K562 (cell line): ENCODE results near the gene IRF6. TPM values are rescaled to one million over a fixed set of nuclear protein-coding genes. Genes with fewer than 3 reads are reported as not detected.

Experiments used
- ATAC-seq: fragments of 200-7000 bp; cut with Tn5 transposase; 3 replicates; pipeline ENCODE4 v1.9.1; 2020; ENCODE audit warnings: moderate library complexity
- BruUV-seq: library from RNA; stranded (reverse); fragments of 400-500 nt; replicated peaks from 2 replicates; lab custom pipeline; 2021; lab: Mats Ljungman, UMichigan
- CTCF ChIA-PET: fragments of 300-600 bp; formaldehyde crosslinking; extraction: SDS; loops from one replicate; lab custom pipeline; 2021; ENCODE audit warnings: low intra/inter-chr PET ratio; lab: Yijun Ruan, JAX
- POLR2A ChIA-PET: fragments of 300-600, 350-650 bp; sonication (Branson Sonifier 250); formaldehyde crosslinking; extraction: SDS; loops from one replicate; lab custom pipeline; 2021; ENCODE audit warnings: antibody characterized with exemption, inconsistent platforms; lab: Yijun Ruan, JAX
- DNase-seq, 4 experiments: peaks; one replicate each; pipeline versions ENCODE4 v3.0.0 to v3.0.0-alpha.2; 2011 to 2018; ENCODE audit warnings: low spot score in 3 of 4, mixed read lengths in 3 of 4; ENCODE audit errors: extremely low read depth in 1 of 4
- FAIRE-seq: peaks from 2 replicates; lab custom pipeline; 2011; peaks lifted over from hg19 to GRCh38; lab: Jason Lieb, UNC
- H2AFZ ChIP-seq: 2 replicates; pipeline ENCODE4 v1.6.0; 2011; ENCODE audit warnings: low read depth, low read length, control low read depth, inconsistent platforms
- H3K27ac ChIP-seq: fragments of 200-600 bp; 3 replicates; pipeline ENCODE4 v1.8.0; 2011; ENCODE audit warnings: low read depth, mild to moderate bottlenecking, control low read depth, inconsistent platforms, low read length, moderate library complexity, mixed read lengths; ENCODE audit errors: extremely low read depth
- H3K27me3 ChIP-seq, 2 experiments: fragments of 300-600 bp in 1 of 2; 2 replicates in 1 of 2; 3 replicates in 1 of 2; pipeline versions ENCODE4 v1.6.0 to v1.8.0; 2011; ENCODE audit warnings: inconsistent platforms in 2 of 2, low read length in 2 of 2, mild to moderate bottlenecking in 1 of 2, mixed read lengths in 1 of 2, moderate library complexity in 1 of 2; ENCODE audit not compliant: control insufficient read depth in 2 of 2, insufficient read depth in 2 of 2
- H3K36me3 ChIP-seq: fragments of 300-600 bp; 3 replicates; pipeline ENCODE4 v1.8.0; 2011; ENCODE audit warnings: mild to moderate bottlenecking, low read length, inconsistent platforms; ENCODE audit not compliant: control insufficient read depth, insufficient read depth
- H3K4me1 ChIP-seq, 2 experiments: fragments of 200-600 bp in 1 of 2; replicated peaks in 1 of 2; 2 replicates in 1 of 2; 3 replicates in 1 of 2; pipeline versions ENCODE4 v1.5.1 to v1.8.0; 2011; ENCODE audit warnings: inconsistent platforms in 2 of 2, low read length in 2 of 2, mild to moderate bottlenecking in 1 of 2, mixed read lengths in 1 of 2, moderate library complexity in 1 of 2; ENCODE audit not compliant: control insufficient read depth in 2 of 2, insufficient read depth in 2 of 2
- H3K4me2 ChIP-seq: 2 replicates; pipeline ENCODE4 v1.6.1; 2011; ENCODE audit warnings: low read length, control low read depth, inconsistent platforms, mixed read lengths; ENCODE audit not compliant: insufficient read depth
- H3K4me3 ChIP-seq: fragments of 200-600 bp; sonication (generic), shearing (Covaris generic); 2 replicates; pipeline ENCODE4 v1.5.1; 2016; ENCODE audit warnings: control low read depth, inconsistent platforms
- H3K79me2 ChIP-seq: fragments of 200-600 bp; 3 replicates; pipeline ENCODE4 v1.8.0; 2011; ENCODE audit warnings: low read length, inconsistent platforms; ENCODE audit not compliant: control insufficient read depth, insufficient read depth
- H3K9ac ChIP-seq, 2 experiments: 2 replicates each; pipeline versions ENCODE4 v1.6.0 to v1.6.1; 2011; ENCODE audit warnings: low read depth in 2 of 2, low read length in 2 of 2, control low read depth in 1 of 2, inconsistent platforms in 1 of 2, mild to moderate bottlenecking in 1 of 2, mixed read lengths in 1 of 2; ENCODE audit not compliant: insufficient read depth in 1 of 2
- H3K9me1 ChIP-seq: one replicate; pipeline ENCODE4 v1.6.0; 2011; ENCODE audit warnings: inconsistent platforms, mild to moderate bottlenecking, low read length, moderate library complexity; ENCODE audit not compliant: control insufficient read depth, insufficient read depth
- H3K9me3 ChIP-seq: replicated peaks from 2 replicates; pipeline ENCODE4 v1.5.1; 2011; ENCODE audit warnings: low read depth, low read length, inconsistent platforms; ENCODE audit not compliant: control insufficient read depth, insufficient read depth
- H4K20me1 ChIP-seq: replicated peaks from 2 replicates; pipeline ENCODE4 v1.6.1; 2011; ENCODE audit warnings: low read length, inconsistent platforms, mixed read lengths; ENCODE audit not compliant: control insufficient read depth, insufficient read depth
- BMI1 ChIP-seq: fragments of 150-350 bp; IDR thresholded peaks from 2 replicates; pipeline ENCODE4 v1.6.1; 2014; ENCODE audit warnings: low read length
- CLOCK ChIP-seq: fragments of 250-450 bp; sonication (Bioruptor Pico); IDR thresholded peaks from 2 replicates; pipeline ENCODE4 v1.4.0; 2020; ENCODE audit warnings: mild to moderate bottlenecking, moderate library complexity, borderline replicate concordance
- EP400 ChIP-seq: fragments of 450-650 bp; IDR thresholded peaks from 2 replicates; pipeline ENCODE4 v1.6.1; 2017; ENCODE audit warnings: antibody characterized with exemption, mild to moderate bottlenecking, moderate library complexity
- GATA2 ChIP-seq: sonication (generic); formaldehyde crosslinking; IDR thresholded peaks from 2 replicates; pipeline ENCODE4 v1.4.0; 2020; ENCODE audit warnings: mild to moderate bottlenecking, missing genetic modification reagents
- HOMEZ ChIP-seq: fragments of 250-450 bp; sonication (Bioruptor Pico); IDR thresholded peaks from 2 replicates; pipeline ENCODE4 v1.4.0; 2020; ENCODE audit warnings: mild to moderate bottlenecking, moderate library complexity
- TBP ChIP-seq: optimal IDR thresholded peaks from 2 replicates; pipeline ENCODE3; 2011; ENCODE audit warnings: low read depth, low read length, improper control_type of control experiment
- THRAP3 ChIP-seq: fragments of 450-650 bp; IDR thresholded peaks from 2 replicates; pipeline ENCODE4 v1.6.1; 2016; ENCODE audit warnings: mild to moderate bottlenecking, inconsistent platforms, borderline replicate concordance
- ZNF384 ChIP-seq: IDR thresholded peaks from 2 replicates; pipeline ENCODE4 v1.6.1; 2012; ENCODE audit warnings: low read depth, low read length, improper control_type of control experiment
- ZNF668 ChIP-seq: fragments of 250-450 bp; sonication (Bioruptor Pico); IDR thresholded peaks from 2 replicates; pipeline ENCODE4 v1.8.0; 2022; ENCODE audit warnings: mild to moderate bottlenecking, inconsistent platforms
- WGBS: fragments of 100-300 bp; shearing (Covaris generic); methylation state at CpG from one replicate; pipeline ENCODE4 v1.1.6; 2016; ENCODE audit warnings: low coverage, mixed read lengths; ENCODE audit not compliant: insufficient coverage; ENCODE audit errors: missing lambda C conversion rate; 5-methylcytosine and 5-hydroxymethylcytosine counted together
- in situ Hi-C: fragments of 300-500 bp; cut with MboI; formaldehyde crosslinking; loops from 4 replicates; pipeline ENCODE4 v1.15.0; 2018; ENCODE audit warnings: inconsistent platforms, mixed read lengths
- intact Hi-C: fragments of 100-400 bp; cut with micrococcal nuclease; formaldehyde crosslinking; loops from 2 replicates; pipeline ENCODE4 v1.14.2; 2022
- polyA plus RNA-seq, 8 experiments: library from polyadenylated mRNA; depleted of rRNA in 4 of 8; stranded (reverse) in 5 of 8; unstranded in 3 of 8; fragments of >200 nt; fragmentation: Nextera tagmentation in 2 of 8; fragmentation: Illumina TruSeq in 1 of 8; extraction: Ambion mirVana in 2 of 8; extraction: Trizol in 1 of 8; gene quantifications; 2 replicates each; pipeline versions ENCODE4 v1.2.1 to v1.2.3, GENCODE V29; 2011 to 2014; ENCODE audit warnings: inconsistent platforms in 1 of 8, missing spikeins in 1 of 8
- total RNA-seq, 7 experiments: library from RNA; depleted of rRNA in 6 of 7; stranded (reverse); fragments of >200 nt in 6 of 7; fragmentation: Illumina TruSeq in 2 of 7; extraction: Trizol in 2 of 7; gene quantifications; 2 replicates each; pipeline versions ENCODE4 v1.2.1 to v1.2.3, GENCODE V29; 2011 to 2021; ENCODE audit warnings: low replicate concordance in 1 of 7
- TF ChIP-seq, protein P1 (sequence below): fragments of 250-450 bp; sonication (Bioruptor Pico); IDR thresholded peaks from 2 replicates; pipeline ENCODE4 v1.5.0; 2022; ENCODE audit warnings: mild to moderate bottlenecking
- TF ChIP-seq, protein P2 (sequence below), 2 experiments: fragments of 450-650 bp in 1 of 2; sonication (generic) in 1 of 2; formaldehyde crosslinking; conservative IDR thresholded peaks; 2 replicates each; pipeline versions ENCODE4 v1.4.0 to v1.8.1; 2020 to 2022; ENCODE audit warnings: mild to moderate bottlenecking in 1 of 2, missing genetic modification reagents in 1 of 2

Gene IRF6
- total and polyA plus RNA-seq, 9 of the 15 experiments (the other 6 are each of a cell fraction or from before 2014, with no cell fraction given), result 0.03 to 0.65 (median 0.17) TPM

DNA sequence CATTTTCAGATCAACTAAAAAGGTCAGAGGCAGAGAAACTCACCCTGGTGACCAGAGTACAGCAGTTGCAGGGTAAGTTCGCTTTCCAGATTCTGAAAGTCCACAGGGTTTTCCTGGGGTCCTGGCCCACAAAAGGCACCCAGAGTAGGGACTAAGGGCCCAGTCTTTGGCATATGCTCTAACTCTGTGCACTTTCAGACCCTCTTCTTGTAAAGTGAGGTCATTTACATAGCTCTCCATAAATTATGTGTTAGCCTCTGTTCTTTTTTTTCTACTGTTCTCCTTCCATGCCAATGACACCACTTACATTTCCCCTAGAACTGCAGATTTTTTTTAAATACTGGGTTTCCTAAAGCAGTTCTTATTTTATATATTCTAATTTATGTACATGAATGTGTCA is 27.8 kb downstream of the IRF6 start (continued):
- TF ChIP-seq, protein P1, sequence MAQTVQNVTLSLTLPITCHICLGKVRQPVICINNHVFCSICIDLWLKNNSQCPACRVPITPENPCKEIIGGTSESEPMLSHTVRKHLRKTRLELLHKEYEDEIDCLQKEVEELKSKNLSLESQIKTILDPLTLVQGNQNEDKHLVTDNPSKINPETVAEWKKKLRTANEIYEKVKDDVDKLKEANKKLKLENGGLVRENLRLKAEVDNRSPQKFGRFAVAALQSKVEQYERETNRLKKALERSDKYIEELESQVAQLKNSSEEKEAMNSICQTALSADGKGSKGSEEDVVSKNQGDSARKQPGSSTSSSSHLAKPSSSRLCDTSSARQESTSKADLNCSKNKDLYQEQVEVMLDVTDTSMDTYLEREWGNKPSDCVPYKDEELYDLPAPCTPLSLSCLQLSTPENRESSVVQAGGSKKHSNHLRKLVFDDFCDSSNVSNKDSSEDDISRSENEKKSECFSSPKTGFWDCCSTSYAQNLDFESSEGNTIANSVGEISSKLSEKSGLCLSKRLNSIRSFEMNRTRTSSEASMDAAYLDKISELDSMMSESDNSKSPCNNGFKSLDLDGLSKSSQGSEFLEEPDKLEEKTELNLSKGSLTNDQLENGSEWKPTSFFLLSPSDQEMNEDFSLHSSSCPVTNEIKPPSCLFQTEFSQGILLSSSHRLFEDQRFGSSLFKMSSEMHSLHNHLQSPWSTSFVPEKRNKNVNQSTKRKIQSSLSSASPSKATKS (CRISPR knock-in tag), result no peak
- TF ChIP-seq GATA2 (CRISPR knock-in tag) (no peak), TBP (no peak)

GRCh38 chr1:209777587-209777986 is 28.4 kb downstream of the IRF6 start:
- POLR2A ChIA-PET, result interaction anchor here (0.6 to 1.4 kb wide), 2 partner anchors 10 to 38 kb away, joined by 3 to 5 read pairs; no protein-coding TSS in a partner anchor
- no peak overlapping the region for H2AFZ ChIP-seq
- no TSS peak for BruUV-seq
- TF ChIP-seq BMI1, result no peak
- no peak for TF ChIP-seq CLOCK (CRISPR knock-in tag)
- TF ChIP-seq ZNF668 (CRISPR knock-in tag), result no peak
- no peak for TF ChIP-seq HOMEZ
- TF ChIP-seq, protein P2, sequence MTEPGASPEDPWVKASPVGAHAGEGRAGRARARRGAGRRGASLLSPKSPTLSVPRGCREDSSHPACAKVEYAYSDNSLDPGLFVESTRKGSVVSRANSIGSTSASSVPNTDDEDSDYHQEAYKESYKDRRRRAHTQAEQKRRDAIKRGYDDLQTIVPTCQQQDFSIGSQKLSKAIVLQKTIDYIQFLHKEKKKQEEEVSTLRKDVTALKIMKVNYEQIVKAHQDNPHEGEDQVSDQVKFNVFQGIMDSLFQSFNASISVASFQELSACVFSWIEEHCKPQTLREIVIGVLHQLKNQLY (CRISPR knock-in tag; conservative IDR thresholded peaks at IDR 0.05), result no peak
- TF ChIP-seq EP400, result no peak
- TF ChIP-seq ZNF384, result no peak
- TF ChIP-seq THRAP3, result no peak

More at GRCh38 chr1:209777587-209777986, 28.4 kb downstream of the IRF6 start:
- Histone ChIP-seq H3K9me1 (no peaks in the 10 kb centered on the region), H3K36me3 (peaks cover 2% of the 10 kb centered on the region), H3K4me2 (no peak overlapping the region), H4K20me1 (no peaks in the 10 kb centered on the region), H3K79me2 (no peaks in the 10 kb centered on the region), H3K4me3 (no peak overlapping the region), H3K4me1 (no peaks in the 10 kb centered on the region; a peak in 1 of 5 replicates), H3K9me3 (no peaks in the 10 kb centered on the region), H3K27me3 (no peaks in the 10 kb centered on the region), H3K27ac (no peak overlapping the region), H3K9ac (no peak overlapping the region)
- FAIRE-seq (no peak), DNase-seq (no peak), ATAC-seq (no peak)
- CTCF ChIA-PET, result no interaction called here
- 19% methylated on average over 2 of the region's 2 CpGs for WGBS
- intact Hi-C loops (no loop called here), in situ Hi-C loops (no loop called here)
